ENCODE results near the gene LSM4. TPM values are rescaled to one million over a fixed set of nuclear protein-coding genes. Genes with fewer than 3 reads are reported as not detected.

The LSM4 gene
- total RNA-seq, 1 donor from 2014 or later = 166 TPM

- H3K4me1 Mint-ChIP-seq (ENCODE audit: unreplicated experiment) = peaks cover 21% of the 10 kb centered on the region
- H3K9me3 Mint-ChIP-seq (ENCODE audit: unreplicated experiment) = no peaks in the 10 kb centered on the region
- DNase-seq (ENCODE audit: low spot score) = no peak
- H3K27me3 Mint-ChIP-seq (ENCODE audit: unreplicated experiment) = peaks cover 48% of the 10 kb centered on the region
- no peak for TF ChIP-seq CTCF (IDR thresholded peaks at IDR 0.05; ENCODE audit: unreplicated experiment)
- peak overlapping the region; percentile 98 for H3K27ac Mint-ChIP-seq (ENCODE audit: unreplicated experiment)
- H3K36me3 Mint-ChIP-seq (ENCODE audit: low read depth, unreplicated experiment) = peaks cover 14% of the 10 kb centered on the region
- peak overlapping the region; percentile 98 for H3K4me3 Mint-ChIP-seq (ENCODE audit: unreplicated experiment)
These were observed 44.2 kb downstream of the LSM4 start for GRCh38 chr19:18278521-18279265.

- H3K27me3 Mint-ChIP-seq (ENCODE audit: unreplicated experiment) = peaks cover 33% of the 10 kb centered on the region
- peaks cover 13% of the 10 kb centered on the region for H3K36me3 Mint-ChIP-seq (ENCODE audit: low read depth, unreplicated experiment)
- no peak overlapping the region for H3K4me3 Mint-ChIP-seq (ENCODE audit: unreplicated experiment)
- H3K9me3 Mint-ChIP-seq (ENCODE audit: unreplicated experiment) = no peaks in the 10 kb centered on the region
- no peak for TF ChIP-seq CTCF (IDR thresholded peaks at IDR 0.05; ENCODE audit: unreplicated experiment)
- H3K4me1 Mint-ChIP-seq (ENCODE audit: unreplicated experiment) = peaks cover 13% of the 10 kb centered on the region
- DNase-seq (ENCODE audit: low spot score) = no peak
- H3K27ac Mint-ChIP-seq (ENCODE audit: unreplicated experiment) = no peak overlapping the region
These were observed 48.0 kb downstream of the LSM4 start for GRCh38 chr19:18274781-18275356.

- Mint-ChIP-seq H3K27me3 (ENCODE audit: unreplicated experiment) (peaks cover 27% of the 10 kb centered on the region), H3K27ac (ENCODE audit: unreplicated experiment) (peak within 1 kb of the TSS; percentile 36), H3K4me1 (ENCODE audit: unreplicated experiment) (peaks cover 8% of the 10 kb centered on the region), H3K36me3 (ENCODE audit: low read depth, unreplicated experiment) (peaks cover 7% of the 10 kb centered on the region), H3K4me3 (ENCODE audit: unreplicated experiment) (no peak within 1 kb of the TSS), H3K9me3 (ENCODE audit: unreplicated experiment) (no peaks in the 10 kb centered on the region)
- DNase-seq (ENCODE audit: low spot score) = no peak
- TF ChIP-seq CTCF (IDR thresholded peaks at IDR 0.05; ENCODE audit: unreplicated experiment) = no peak
These were observed 48.6 kb downstream of the LSM4 start, which contains the start of gene IQCN for GRCh38 chr19:18274219-18274780. IQCN (minus strand) TSS chr19:18274452; CDS start chr19:18269478, 4,974 bp downstream.

GRCh38 chr19:18273561-18274218 lies 49.2 kb downstream of the LSM4 start:
- no peaks in the 10 kb centered on the region for H3K9me3 Mint-ChIP-seq (ENCODE audit: unreplicated experiment)
- peaks cover 1% of the 10 kb centered on the region for H3K36me3 Mint-ChIP-seq (ENCODE audit: low read depth, unreplicated experiment)
- peaks cover 21% of the 10 kb centered on the region for H3K27me3 Mint-ChIP-seq (ENCODE audit: unreplicated experiment)
- no peak overlapping the region for H3K4me3 Mint-ChIP-seq (ENCODE audit: unreplicated experiment)
- DNase-seq (ENCODE audit: low spot score) = no peak
- no peak for TF ChIP-seq CTCF (IDR thresholded peaks at IDR 0.05; ENCODE audit: unreplicated experiment)
- H3K27ac Mint-ChIP-seq (ENCODE audit: unreplicated experiment) = peak overlapping the region; percentile 36
- H3K4me1 Mint-ChIP-seq (ENCODE audit: unreplicated experiment) = peaks cover 2% of the 10 kb centered on the region
